SK-N-SH treated with all-trans-retinoic acid at 6 μM for 48 hours (cell line): ENCODE results near the gene SERINC3.
"Not testable (repeated sequence)": the region's sequence is repeated elsewhere in the genome, so short reads cannot be mapped to it uniquely, and the experiment has no call there.

Source experiments
- ARNTL ChIP-seq: fragments of 450-650 bp; formaldehyde crosslinking; IDR thresholded peaks from 2 replicates; pipeline ENCODE4 v1.5.0; 2020; ENCODE audit warnings: low read depth, mild to moderate bottlenecking, moderate library complexity, borderline replicate concordance
- CSRNP3 ChIP-seq: fragments of 250-450 bp; sonication (Bioruptor Pico); IDR thresholded peaks from 2 replicates; pipeline ENCODE4 v1.5.1; 2021; ENCODE audit warnings: mild to moderate bottlenecking, moderate library complexity
- GLIS3 ChIP-seq: fragments of 250-450 bp; sonication (Bioruptor Pico); IDR thresholded peaks from 2 replicates; pipeline ENCODE4 v1.5.0; 2020; ENCODE audit warnings: mild to moderate bottlenecking, moderate library complexity
- ISL1 ChIP-seq: fragments of 250-450 bp; sonication (Bioruptor Pico); IDR thresholded peaks from 2 replicates; pipeline ENCODE4 v2.1.2; 2022; ENCODE audit warnings: mild to moderate bottlenecking, moderate library complexity
- PATZ1 ChIP-seq: fragments of 250-450 bp; sonication (Bioruptor Pico); IDR thresholded peaks from 2 replicates; pipeline ENCODE4 v1.8.0; 2020; ENCODE audit warnings: mild to moderate bottlenecking, moderate library complexity, borderline replicate concordance
- RARB ChIP-seq: fragments of 250-450 bp; sonication (Bioruptor Pico); IDR thresholded peaks from 2 replicates; pipeline ENCODE4 v1.8.0; 2021; ENCODE audit warnings: mild to moderate bottlenecking, moderate library complexity
- ZFP3 ChIP-seq: fragments of 250-450 bp; sonication (Bioruptor Pico); IDR thresholded peaks from 2 replicates; pipeline ENCODE4 v1.5.0; 2020; ENCODE audit warnings: mild to moderate bottlenecking, moderate library complexity
- ZFP30 ChIP-seq: fragments of 450-650 bp; formaldehyde crosslinking; IDR thresholded peaks from 2 replicates; pipeline ENCODE4 v1.5.0; 2022; ENCODE audit warnings: mild to moderate bottlenecking, moderate library complexity
- ZNF565 ChIP-seq: fragments of 450-650 bp; formaldehyde crosslinking; conservative IDR thresholded peaks from 2 replicates; pipeline ENCODE4 v1.5.0; 2020; ENCODE audit warnings: low read depth, mild to moderate bottlenecking, moderate library complexity
- ZNF70 ChIP-seq: fragments of 450-650 bp; formaldehyde crosslinking; IDR thresholded peaks from 2 replicates; pipeline ENCODE4 v1.5.0; 2020; ENCODE audit warnings: mild to moderate bottlenecking, moderate library complexity

- TF ChIP-seq ZNF565, RARB, ZNF70, ZFP30, PATZ1, ARNTL, ZFP3, GLIS3, ISL1, CSRNP3 (CRISPR knock-in tag): not testable (repeated sequence)
Measured at GRCh38 chr20:44472283-44472682, 49.6 kb downstream of the SERINC3 start.
